ENCODE results near the gene ATP1B1.
"Not testable (repeated sequence)": the region's sequence is repeated elsewhere in the genome, so short reads cannot be mapped to it uniquely, and the experiment has no call there.

The ATP1B1 gene

DNA sequence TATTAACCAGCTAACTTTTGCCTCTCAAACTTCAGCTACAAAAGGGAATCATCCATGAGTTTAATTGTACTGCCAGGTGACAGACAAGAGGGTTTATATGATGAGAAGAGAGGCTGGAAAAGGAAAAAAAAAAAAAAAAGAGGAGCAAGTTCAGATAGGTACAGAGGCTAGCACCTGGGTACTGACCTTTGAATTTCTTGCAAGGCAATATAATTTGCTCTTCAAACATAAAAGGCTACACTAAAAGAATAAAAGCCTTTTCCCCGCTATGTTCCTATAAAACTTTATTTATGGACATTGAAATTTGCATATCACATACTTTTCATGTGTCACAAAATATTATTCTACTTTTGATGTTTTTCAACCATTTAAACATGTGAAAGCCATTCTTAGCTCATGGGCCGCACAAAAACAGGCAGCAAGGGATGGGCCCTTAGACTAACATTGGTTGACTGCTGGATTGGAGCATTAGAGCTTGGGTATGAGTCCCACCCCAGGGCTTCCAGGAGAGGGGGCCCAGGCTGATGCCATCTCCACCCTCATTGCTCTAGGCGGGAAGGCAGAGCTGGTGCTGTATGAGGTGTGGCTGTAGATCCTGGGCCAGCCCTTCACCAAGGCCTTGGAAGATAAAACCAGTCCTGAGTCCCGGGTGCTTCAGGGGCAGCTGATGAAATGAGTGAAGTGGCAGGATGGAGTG is 44.3 kb downstream of the ATP1B1 start:
- no peak overlapping the region for H3K4me3 ChIP-seq (ENCODE audit: low read length)
- no peak for TF ChIP-seq ZNF274 (IDR thresholded peaks at IDR 0.05; ENCODE audit: low read depth, low read length)

DNA sequence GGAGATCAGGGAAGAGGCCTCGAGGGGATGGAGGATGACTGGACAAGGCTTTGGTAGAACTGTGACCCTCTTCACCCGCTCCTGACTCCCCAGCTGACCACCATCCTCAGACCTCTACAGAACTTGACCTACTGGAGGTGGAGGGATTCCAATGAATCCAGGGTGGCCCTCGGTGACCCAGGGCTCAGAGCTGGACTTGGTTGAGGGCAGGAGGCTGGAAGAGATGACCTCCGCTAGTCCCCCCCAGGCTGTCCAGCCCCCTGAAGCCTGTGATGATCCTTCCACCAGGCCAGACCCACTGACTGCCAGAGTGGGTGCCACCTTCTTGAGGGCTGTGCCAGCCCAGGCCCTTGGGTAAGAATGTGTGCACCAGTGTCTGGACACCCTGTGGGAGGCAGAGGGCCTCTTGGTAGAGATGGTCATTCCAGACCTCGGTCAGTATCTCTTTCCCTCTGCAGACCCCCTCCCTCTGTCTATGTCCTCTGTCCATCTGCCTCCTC is 44.9 kb downstream of the ATP1B1 start:
- no peak overlapping the region for H3K4me3 ChIP-seq (ENCODE audit: low read length)
- TF ChIP-seq ZNF274 (IDR thresholded peaks at IDR 0.05; ENCODE audit: low read depth, low read length): no peak

DNA sequence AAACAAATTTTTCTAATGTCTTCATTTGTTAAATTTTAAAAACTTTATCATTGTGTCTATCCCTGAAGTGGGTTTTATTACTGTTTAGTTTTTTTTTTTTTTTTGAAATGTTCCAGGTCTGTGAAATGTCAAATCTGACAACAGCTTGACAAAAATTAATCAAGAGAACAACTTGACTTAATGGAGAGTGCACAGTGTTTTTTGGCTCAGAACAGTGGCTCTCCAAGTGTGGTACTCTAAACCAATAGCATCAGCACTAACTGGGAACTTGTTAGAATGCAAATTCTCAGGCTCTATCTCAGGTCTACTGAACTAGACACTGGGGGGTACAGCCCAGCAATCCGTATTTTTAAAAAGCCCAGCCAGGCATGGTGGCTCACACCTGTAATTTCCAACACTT is 49.2 kb downstream of the ATP1B1 start:
- H3K4me3 ChIP-seq (ENCODE audit: low read length): no peak overlapping the region
- no peak for TF ChIP-seq ZNF274 (IDR thresholded peaks at IDR 0.05; ENCODE audit: low read depth, low read length)

DNA sequence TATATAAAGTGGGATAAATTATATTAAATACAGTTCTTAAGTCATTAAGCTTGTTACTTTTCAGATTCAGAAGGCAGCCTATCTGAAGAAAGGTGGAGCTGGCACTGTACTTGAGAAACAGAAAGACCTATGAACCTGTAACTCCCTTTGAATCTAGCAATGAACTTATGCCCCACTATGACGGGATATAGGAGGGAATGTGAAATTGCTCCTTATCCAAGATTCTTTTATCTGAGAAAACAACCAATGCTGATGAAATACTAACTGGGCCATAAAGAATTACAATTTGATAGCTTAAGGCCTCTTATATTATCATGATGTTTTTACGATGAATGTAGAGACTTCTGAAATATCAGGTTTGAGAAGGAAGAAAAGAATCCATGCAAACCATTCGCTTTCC is 50.1 kb downstream of the ATP1B1 start:
- H3K4me3 ChIP-seq (ENCODE audit: low read length): no peak overlapping the region
- no peak for TF ChIP-seq ZNF274 (IDR thresholded peaks at IDR 0.05; ENCODE audit: low read depth, low read length)

DNA sequence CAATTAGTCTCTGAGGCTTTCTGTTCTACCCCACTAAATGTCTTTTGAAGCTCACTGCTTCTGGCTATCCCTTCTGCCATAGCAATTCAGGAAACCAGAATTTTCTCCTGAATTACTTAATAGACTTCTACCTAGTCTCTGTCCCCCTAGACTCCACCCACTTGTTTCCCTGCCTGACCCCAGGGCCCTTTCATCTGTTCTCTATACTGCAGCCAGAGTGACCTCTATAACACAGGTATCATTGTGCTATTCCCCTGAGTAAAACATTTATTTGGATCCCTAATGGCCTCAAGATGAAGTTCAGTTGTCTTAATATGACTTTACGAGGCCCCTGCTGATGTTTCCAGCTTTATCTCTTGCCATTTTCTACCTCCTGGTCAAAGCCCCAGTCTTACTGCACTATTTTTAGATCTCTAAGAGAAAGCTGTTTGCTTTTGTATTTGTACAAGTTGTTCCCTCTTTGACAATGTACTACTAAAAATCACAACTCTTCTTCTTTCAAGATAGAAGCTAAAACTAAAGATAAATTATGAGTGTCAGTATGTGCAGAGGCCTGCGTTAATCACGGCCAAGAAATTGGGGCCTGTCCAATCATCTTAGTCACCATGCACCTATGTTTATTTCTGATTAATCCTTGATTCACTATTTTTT is 54.5 kb downstream of the ATP1B1 start:
- H3K4me3 ChIP-seq (ENCODE audit: low read length): no peak overlapping the region
- no peak for TF ChIP-seq ZNF274 (IDR thresholded peaks at IDR 0.05; ENCODE audit: low read depth, low read length)

DNA sequence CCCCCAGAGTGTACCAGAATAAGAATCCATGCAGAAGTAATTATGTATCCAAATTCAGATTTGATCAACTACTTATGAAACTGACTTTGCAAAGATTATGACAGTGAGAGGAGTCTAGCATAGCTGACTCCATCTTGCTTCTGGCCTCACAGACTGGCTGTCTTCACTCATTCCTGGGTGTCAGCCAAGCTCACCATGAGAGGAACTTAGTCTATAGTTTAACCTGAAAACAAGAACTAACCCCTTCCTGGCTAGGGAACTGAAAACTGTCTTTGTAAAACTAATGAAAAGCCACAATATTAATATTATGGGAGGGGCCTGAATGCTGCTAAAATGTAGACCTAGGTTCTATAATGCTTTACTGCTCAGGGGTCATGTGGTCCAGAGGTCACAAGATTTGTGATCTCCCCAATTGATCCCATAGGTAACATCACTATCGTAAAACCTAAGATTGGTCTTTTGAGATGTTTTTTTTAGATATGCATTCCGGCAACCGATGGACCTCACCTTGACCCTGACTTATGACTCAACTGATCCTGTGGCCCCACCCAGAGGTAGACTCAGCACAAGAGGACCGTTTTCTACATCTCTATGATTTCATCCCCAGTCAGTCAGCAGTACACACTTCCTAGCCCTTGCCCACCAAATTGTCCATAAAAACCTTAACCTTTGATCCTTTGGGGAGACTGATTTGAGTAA is 55.2 kb downstream of the ATP1B1 start:
- no peak for TF ChIP-seq ZNF274 (IDR thresholded peaks at IDR 0.05; ENCODE audit: low read depth, low read length)
- H3K4me3 ChIP-seq (ENCODE audit: low read length): no peak overlapping the region

DNA sequence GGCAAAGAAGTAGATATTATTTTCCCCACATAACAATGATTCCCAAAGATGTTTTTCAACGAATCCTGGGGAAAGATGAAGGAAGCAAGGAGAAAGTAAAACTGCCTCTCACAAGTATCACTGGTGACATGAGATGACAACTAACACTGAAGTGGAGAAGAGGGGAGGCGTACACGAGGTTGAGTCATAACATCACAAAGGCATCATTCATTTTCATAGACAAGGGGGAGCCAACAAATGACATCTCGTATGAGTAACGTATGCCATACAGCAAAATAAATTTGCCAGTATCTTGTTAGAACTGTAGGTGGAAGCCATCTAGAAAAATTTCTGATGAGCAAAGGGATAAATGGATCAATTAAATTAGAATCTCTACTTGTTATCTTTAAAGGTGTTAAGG is 56.6 kb downstream of the ATP1B1 start:
- no peak for TF ChIP-seq ZNF274 (IDR thresholded peaks at IDR 0.05; ENCODE audit: low read depth, low read length)
- no peak overlapping the region for H3K4me3 ChIP-seq (ENCODE audit: low read length)

DNA sequence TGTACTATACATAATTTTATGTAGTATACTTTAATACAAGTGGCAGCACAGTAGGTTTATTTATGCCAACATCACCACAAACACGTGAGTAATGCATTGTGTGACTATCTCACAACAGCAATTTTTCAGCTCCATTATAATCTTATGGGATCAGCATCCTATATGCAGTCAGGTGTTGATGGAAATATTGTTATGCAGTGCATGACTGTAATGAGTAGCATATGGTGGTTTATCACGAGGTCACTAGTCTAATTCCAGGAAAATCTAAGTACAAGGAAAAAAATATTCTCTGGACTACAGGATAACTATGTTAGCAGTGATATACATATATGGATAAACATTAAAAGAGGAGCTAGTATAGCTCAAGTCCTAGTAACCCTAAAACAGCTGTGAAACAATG is 69.0 kb downstream of the ATP1B1 start:
- TF ChIP-seq ZNF274 (IDR thresholded peaks at IDR 0.05; ENCODE audit: low read depth, low read length): no peak
- no peak overlapping the region for H3K4me3 ChIP-seq (ENCODE audit: low read length)

DNA sequence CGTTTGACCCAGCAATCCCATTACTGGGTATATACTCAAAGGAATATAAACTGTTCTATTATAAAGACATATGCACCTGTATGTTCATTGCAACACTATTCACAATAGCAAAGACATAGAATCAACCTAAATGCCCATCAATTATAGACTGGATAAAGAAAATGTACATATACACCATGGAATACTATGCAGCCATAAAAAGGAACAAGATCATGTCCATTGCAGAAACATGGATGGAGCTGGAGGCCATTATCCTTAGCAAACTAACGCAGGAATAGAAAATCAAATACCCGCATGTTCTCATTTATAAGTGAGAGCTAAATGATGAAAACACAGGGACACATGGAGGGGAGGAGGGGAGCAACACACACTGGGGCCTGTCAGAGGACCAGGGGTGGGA is 72.9 kb downstream of the ATP1B1 start:
- not testable (repeated sequence) for H3K4me3 ChIP-seq (ENCODE audit: low read length)

DNA sequence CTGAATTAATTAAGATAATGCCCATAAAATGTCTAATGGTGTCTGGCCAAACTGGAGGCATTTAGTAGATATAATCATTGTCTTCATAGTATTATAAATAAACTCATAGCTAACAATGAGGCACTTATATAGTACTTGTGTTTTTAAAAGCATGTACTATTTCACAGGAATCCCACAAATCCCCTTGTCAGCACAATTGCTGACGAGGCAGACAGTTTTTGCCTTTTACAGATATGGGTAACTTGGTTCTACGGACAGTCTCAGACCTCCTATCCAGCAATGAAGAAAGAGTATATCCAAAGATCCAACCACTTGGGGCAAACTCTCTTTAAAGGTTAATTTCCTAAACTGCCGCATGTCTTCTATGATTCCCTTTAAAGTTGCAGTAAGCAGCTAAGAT is 73.7 kb downstream of the ATP1B1 start:
- no peak overlapping the region for H3K4me3 ChIP-seq (ENCODE audit: low read length)
- no peak for TF ChIP-seq ZNF274 (IDR thresholded peaks at IDR 0.05; ENCODE audit: low read depth, low read length)

Measured in GM08714 (cell line).